T-helper 2 cell treated with Interferon-gamma antibody and Interleukin-4, amounts not matched to agents 5 μg/mL and 100 μg/mL, for 36 hours (primary cell): Measurements from ENCODE around the gene SLC35G4.
"Not testable (repeated sequence)": the region's sequence is repeated elsewhere in the genome, so short reads cannot be mapped to it uniquely, and the experiment has no call there.

Experiments
- DNase-seq: peaks from one replicate; pipeline ENCODE4 v3.0.0; 2021; ENCODE audit warnings: low spot score
- H3K27ac Mint-ChIP-seq: one replicate; pipeline ENCODE4 v1.8.0; 2021; ENCODE audit warnings: mild to moderate bottlenecking, mixed read lengths
- H3K27me3 Mint-ChIP-seq: one replicate; pipeline ENCODE4 v1.8.0; 2021; ENCODE audit warnings: low read depth, mixed read lengths
- H3K36me3 Mint-ChIP-seq: one replicate; pipeline ENCODE4 v1.8.0; 2021; ENCODE audit warnings: low read depth, mixed read lengths
- H3K4me1 Mint-ChIP-seq: one replicate; pipeline ENCODE4 v1.8.0; 2021; ENCODE audit warnings: low read depth, mixed read lengths
- H3K4me3 Mint-ChIP-seq: one replicate; pipeline ENCODE4 v1.8.0; 2022; ENCODE audit warnings: mild to moderate bottlenecking, moderate library complexity, mixed read lengths
- H3K9me3 Mint-ChIP-seq: one replicate; pipeline ENCODE4 v1.8.0; 2021; ENCODE audit warnings: mixed read lengths

SLC35G4 gene

DNA sequence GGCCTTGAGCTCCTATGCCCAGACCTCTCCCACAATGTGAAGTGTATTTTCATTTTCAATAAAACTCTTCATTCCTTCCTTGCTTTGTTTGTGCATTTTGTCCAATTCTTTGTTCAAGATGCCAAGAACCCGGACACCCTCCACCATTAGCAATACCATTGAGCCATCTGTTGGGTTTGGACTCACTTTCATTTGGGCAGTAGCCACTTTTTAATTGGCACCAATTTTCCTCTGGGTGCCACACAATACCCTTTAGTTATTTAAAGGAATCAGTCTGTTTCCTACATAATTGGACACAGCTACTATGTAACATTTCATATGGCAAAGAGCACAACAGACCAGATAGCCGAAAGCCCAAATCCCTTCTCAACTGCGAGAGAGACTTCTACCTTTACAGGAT is 22.5 kb upstream of the SLC35G4 start:
- no peak overlapping the region for H3K4me3 Mint-ChIP-seq
- H3K9me3 Mint-ChIP-seq: peaks cover 7% of the 10 kb centered on the region
- H3K27ac Mint-ChIP-seq: no peak overlapping the region
- no peak for DNase-seq
- H3K27me3 Mint-ChIP-seq: peaks cover 63% of the 10 kb centered on the region
- H3K4me1 Mint-ChIP-seq: peaks cover 16% of the 10 kb centered on the region
- no peaks in the 10 kb centered on the region for H3K36me3 Mint-ChIP-seq

DNA sequence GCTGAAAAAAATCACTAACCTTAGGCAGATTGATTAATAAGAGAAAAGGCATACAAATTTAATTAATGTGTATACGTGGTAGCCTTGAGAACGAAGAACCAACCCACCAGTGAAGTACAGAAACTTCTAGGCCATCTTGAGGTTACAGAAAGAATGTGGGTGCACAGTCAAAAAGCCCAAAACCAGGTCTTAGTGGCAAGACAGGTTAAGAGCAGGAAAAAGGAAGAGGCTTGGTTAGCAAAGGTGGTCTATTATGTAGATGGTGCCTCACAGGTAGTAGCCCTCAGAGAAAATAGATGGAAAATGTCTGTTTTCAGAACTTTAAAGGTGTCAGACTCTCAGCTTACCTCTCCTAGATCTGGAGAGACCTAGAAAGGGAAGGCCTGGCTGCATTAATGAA is 22.0 kb upstream of the SLC35G4 start:
- Mint-ChIP-seq H3K27ac (no peak overlapping the region), H3K9me3 (peaks cover 7% of the 10 kb centered on the region), H3K36me3 (no peaks in the 10 kb centered on the region), H3K4me1 (peaks cover 16% of the 10 kb centered on the region), H3K27me3 (peaks cover 63% of the 10 kb centered on the region), H3K4me3 (peak overlapping the region; percentile 22)
- DNase-seq: no peak

DNA sequence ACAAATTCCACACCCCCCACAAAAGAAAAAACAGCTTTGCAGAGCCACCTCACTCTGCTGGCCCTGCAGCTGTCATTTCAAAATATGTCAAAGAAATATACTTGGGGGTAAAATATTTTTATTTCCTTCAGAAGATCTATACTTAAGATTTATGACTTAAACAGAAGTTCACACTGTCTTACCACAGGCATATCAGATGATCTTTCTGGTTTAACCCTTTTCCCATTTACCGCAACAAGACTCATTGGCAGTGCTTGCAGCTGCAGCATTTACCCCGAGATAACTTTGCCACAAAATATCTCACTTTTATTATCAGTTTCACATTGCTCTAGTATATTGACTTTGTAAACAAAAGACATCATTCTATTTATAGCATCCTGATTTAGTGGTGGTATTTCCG is 21.6 kb upstream of the SLC35G4 start:
- H3K27ac Mint-ChIP-seq: no peak overlapping the region
- peak overlapping the region; percentile 22 for H3K4me3 Mint-ChIP-seq
- no peak for DNase-seq
- peaks cover 16% of the 10 kb centered on the region for H3K4me1 Mint-ChIP-seq
- peaks cover 7% of the 10 kb centered on the region for H3K9me3 Mint-ChIP-seq
- H3K36me3 Mint-ChIP-seq: no peaks in the 10 kb centered on the region
- H3K27me3 Mint-ChIP-seq: peaks cover 63% of the 10 kb centered on the region

DNA sequence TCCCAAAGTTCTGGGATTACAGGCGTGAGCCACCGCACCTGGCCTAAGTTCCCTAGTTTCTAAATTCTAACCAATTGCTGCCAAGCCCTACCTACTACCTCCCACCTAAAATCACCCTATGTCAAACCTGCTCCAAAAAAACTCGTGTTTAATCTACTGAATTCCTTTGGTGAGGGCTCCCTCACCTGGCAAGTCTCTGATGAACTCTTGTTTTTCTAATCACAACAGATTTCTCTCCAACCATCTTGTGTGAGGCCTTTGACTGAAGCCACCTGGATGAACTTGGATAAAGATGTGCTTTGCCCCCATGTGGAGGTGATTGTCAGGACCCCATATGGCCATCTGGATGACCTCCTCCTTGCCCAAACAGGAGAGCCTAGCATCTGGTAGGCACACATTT is 17.4 kb upstream of the SLC35G4 start:
- Mint-ChIP-seq H3K36me3 (no peaks in the 10 kb centered on the region), H3K4me3 (no peak overlapping the region), H3K27me3 (peaks cover 50% of the 10 kb centered on the region), H3K4me1 (peaks cover 12% of the 10 kb centered on the region), H3K9me3 (peaks cover 4% of the 10 kb centered on the region), H3K27ac (no peak overlapping the region)
- no peak for DNase-seq

DNA sequence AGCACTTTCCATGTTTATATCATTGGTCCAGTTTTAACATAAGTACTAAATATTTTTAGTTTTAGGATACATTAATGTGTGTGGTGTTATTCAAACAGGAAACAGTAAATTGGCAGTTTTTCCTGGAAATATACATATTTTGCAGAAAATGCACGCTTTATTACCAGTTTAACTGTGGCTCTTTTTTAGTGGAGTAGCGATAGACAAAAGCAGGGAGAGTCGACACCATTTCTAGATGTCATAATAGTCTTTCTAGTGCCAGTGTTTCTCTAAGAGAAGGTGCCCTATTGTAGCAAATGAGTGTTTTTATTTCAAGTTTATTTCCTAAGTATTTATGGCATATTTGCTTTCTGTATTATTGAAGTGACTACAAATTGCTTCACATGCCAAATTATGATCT is 9.1 kb upstream of the SLC35G4 start:
- DNase-seq: no peak
- Mint-ChIP-seq H3K4me3 (no peak overlapping the region), H3K27me3 (peaks cover 21% of the 10 kb centered on the region), H3K9me3 (no peaks in the 10 kb centered on the region), H3K36me3 (no peaks in the 10 kb centered on the region), H3K4me1 (no peaks in the 10 kb centered on the region), H3K27ac (no peak overlapping the region)

DNA sequence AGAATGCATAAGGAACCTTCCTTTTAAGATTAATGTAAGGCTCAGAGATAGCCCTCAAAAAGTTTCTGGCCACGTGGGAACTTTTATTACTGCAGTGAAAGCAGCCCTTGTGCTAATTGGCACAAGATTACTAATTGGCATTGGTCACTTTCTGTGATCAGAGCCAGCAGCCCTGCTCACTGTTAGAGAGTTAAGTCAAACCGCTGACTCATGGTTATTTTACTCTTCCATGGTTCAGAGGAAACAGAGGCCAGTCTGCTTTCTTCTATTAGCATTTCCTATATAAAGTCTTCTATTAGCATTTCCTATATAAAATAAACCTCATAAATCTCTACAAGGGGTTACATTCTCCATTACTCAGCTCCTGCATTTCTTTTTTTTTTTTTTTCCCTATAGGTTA is 1.5 kb upstream of the SLC35G4 start:
- Mint-ChIP-seq H3K27ac (no peak overlapping the region), H3K4me1 (no peaks in the 10 kb centered on the region), H3K9me3 (no peaks in the 10 kb centered on the region), H3K4me3 (no peak overlapping the region), H3K36me3 (no peaks in the 10 kb centered on the region), H3K27me3 (peaks cover 9% of the 10 kb centered on the region)
- DNase-seq: no peak

DNA sequence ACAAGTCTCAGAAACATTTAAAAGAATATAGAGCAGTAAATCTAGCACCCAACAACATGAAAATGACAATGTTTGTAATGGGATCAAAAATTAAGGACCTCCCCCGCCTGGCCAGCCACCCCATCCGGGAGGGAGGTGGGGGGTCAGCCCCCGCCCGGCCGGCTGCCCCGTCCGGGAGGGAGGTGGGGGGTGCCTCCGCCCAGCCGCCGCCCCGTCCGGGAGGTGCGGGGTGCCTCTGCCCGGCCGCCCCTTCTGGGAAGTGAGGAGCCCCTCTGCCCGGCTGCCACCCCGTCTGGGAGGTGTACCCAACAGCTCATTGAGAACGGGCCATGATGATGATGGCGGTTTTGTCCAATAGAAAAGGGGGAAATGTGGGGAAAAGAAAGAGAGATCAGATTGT is 778 bp upstream of the SLC35G4 start:
- not testable (repeated sequence) for H3K4me1 Mint-ChIP-seq, H3K9me3 Mint-ChIP-seq, H3K36me3 Mint-ChIP-seq, DNase-seq, H3K4me3 Mint-ChIP-seq, H3K27ac Mint-ChIP-seq, H3K27me3 Mint-ChIP-seq

DNA sequence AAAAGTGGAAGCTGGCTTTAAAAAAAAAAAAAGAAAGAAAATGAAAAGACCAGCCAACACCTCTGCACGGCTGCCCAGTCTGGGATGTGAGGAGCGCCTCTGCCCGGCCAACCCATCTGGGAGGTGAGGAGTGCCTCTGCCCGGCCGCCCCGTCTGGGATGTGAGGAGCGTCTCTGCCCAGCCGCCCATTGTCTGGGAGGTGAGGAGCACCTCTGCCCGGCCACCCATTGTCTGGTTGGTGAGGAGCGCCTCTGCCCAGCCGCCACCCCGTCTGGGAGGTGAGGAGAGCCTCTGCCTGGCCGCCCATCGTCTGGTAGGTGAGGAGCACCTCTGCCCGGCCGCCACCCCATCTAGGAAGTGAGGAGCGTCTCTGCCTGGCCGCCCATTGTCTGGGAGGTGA is 3.7 kb downstream of the SLC35G4 start:
- DNase-seq, H3K4me3 Mint-ChIP-seq, H3K36me3 Mint-ChIP-seq, H3K27ac Mint-ChIP-seq, H3K9me3 Mint-ChIP-seq, H3K4me1 Mint-ChIP-seq, H3K27me3 Mint-ChIP-seq: not testable (repeated sequence)

DNA sequence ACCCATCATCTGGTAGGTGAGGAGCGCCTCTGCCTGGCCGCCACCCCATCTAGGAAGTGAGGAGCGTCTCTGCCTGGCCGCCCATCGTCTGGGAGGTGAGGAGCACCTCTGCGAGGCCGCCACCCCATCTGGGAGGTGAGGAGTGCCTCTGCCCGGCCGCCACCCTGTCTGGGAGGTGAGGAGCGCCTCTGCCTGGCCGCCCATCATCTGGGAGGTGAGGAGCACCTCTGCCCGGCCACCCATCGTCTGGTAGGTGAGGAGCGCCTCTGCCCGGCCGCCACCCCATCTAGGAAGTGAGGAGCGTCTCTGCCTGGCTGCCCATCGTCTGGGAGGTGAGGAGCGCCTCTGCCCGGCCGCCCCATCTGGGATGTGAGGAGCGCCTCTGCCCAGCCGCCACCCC is 4.2 kb downstream of the SLC35G4 start:
- DNase-seq, H3K27ac Mint-ChIP-seq, H3K27me3 Mint-ChIP-seq, H3K4me3 Mint-ChIP-seq, H3K9me3 Mint-ChIP-seq, H3K36me3 Mint-ChIP-seq, H3K4me1 Mint-ChIP-seq: not testable (repeated sequence)

DNA sequence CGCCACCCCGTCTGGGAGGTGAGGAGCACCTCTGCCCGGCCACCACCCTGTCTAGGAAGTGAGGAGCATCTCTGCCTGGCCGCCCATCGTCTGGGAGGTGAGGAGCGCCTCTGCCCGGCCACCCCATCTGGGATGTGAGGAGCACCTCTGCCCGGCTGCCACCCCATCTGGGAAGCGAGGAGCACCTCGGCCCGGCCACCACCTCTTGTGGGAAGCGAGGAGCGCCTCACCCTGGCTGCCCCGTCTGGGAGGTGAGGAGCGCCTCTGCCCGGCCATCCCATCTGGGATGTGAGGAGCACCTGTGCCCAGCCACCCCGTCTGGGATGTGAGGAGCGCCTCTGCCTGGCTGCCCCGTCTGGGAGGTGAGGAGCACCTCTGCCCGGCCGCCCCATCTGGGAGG is 4.6 kb downstream of the SLC35G4 start:
- H3K27me3 Mint-ChIP-seq, H3K4me3 Mint-ChIP-seq, H3K36me3 Mint-ChIP-seq, H3K4me1 Mint-ChIP-seq, DNase-seq, H3K9me3 Mint-ChIP-seq, H3K27ac Mint-ChIP-seq: not testable (repeated sequence)

DNA sequence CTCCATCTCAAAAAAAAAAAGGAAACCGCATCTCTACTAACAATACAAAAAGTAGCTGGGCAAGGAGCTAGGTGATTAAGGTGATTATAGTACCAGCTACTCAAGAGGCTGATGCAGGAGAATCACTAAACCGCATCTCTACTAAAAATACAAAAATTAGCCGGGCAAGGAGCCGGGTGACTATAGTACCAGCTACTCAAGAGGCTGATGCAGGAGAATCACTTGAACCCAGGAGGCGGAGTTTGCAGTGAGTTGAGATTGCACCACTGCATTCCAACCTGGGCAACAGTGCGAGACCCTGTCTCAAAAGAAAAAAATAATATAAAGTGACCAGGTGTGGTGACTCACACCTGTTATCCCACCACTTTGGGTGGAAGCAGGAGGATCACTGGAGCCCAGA is 5.6 kb downstream of the SLC35G4 start:
- H3K4me3 Mint-ChIP-seq, H3K9me3 Mint-ChIP-seq, H3K36me3 Mint-ChIP-seq, H3K4me1 Mint-ChIP-seq, H3K27ac Mint-ChIP-seq, H3K27me3 Mint-ChIP-seq, DNase-seq: not testable (repeated sequence)

DNA sequence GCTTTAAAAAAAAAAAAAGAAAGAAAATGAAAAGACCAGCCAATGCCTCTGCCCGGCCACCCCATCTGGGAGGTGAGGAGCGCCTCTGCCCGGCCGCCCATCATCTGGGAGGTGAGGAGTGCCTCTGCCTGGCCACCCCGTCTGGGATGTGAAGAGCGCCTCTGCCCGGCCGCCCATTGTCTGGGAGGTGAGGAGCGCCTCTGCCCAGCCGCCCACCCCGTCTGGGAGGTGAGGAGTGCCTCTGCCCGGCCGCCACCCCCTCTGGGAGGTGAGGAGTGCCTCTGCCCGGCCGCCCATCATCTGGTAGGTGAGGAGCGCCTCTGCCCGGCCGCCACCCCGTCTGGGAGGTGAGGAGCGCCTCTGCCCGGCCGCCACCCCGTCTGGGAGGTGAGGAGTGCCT is 37.9 kb downstream of the SLC35G4 start:
- not testable (repeated sequence) for H3K9me3 Mint-ChIP-seq, H3K4me3 Mint-ChIP-seq, H3K27ac Mint-ChIP-seq, H3K27me3 Mint-ChIP-seq, H3K4me1 Mint-ChIP-seq, DNase-seq, H3K36me3 Mint-ChIP-seq

DNA sequence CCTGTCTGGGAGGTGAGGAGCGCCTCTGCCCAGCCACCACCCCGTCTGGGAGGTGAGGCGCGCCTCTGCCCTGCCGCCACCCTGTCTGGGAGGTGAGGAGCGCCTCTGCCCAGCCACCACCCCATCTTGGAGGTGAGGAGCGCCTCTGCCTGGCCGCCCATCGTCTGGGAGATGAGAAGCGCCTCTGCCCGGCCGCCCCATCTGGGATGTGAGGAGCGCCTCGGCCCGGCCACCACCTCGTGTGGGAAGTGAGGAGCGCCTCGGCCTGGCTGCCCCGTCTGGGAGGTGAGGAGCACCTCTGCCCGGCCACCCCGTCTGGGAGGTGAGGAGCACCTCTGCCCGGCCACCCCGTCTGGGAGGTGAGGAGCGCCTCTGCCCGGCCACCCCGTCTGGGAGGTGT is 38.4 kb downstream of the SLC35G4 start:
- H3K9me3 Mint-ChIP-seq, H3K27me3 Mint-ChIP-seq, H3K27ac Mint-ChIP-seq, H3K4me1 Mint-ChIP-seq, H3K4me3 Mint-ChIP-seq, H3K36me3 Mint-ChIP-seq, DNase-seq: not testable (repeated sequence)

DNA sequence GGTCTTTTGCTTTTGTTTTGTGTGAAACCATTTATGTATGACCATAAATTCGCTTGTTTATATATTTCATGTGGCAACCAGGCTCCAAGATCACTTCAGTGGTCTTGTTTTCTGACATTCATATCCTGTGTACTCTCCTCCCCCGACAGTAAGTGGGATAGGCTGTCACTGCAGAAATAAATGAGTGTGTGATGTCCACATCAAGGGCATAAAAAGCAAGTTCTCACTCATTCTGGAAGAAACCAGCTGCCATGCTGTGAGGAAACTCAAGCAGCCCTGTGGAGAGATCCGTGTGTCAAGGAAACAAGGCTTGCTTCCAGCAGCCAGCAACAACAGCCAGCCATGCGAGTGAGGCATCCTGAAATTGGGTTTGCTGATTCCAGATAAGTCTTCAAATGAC is 40.4 kb downstream of the SLC35G4 start:
- Mint-ChIP-seq H3K27ac (no peak overlapping the region), H3K27me3 (peaks cover 17% of the 10 kb centered on the region), H3K4me3 (no peak overlapping the region), H3K9me3 (peaks cover 9% of the 10 kb centered on the region), H3K4me1 (no peaks in the 10 kb centered on the region), H3K36me3 (no peaks in the 10 kb centered on the region)
- DNase-seq: no peak

DNA sequence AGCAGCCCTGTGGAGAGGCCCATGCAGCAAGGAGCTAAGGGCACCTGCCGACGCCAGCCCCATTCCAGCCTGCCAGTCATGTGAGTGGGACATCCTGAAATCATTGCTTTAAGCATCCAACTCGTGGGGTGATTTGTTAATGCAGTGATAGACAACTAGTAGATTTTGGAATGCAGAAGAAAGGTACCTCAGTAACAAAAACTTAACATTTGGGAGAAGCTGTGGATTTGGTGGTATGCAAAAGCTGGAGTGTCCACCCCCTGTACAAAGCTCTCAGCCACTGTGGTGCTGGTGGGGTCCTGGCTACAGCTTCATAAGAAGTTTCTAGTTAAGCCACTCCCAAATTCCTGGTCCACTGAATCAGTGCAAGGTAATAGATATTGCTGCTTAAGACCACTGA is 42.5 kb downstream of the SLC35G4 start:
- H3K27ac Mint-ChIP-seq: no peak overlapping the region
- H3K4me3 Mint-ChIP-seq: no peak overlapping the region
- DNase-seq: no peak
- peaks cover 2% of the 10 kb centered on the region for H3K4me1 Mint-ChIP-seq
- peaks cover 26% of the 10 kb centered on the region for H3K27me3 Mint-ChIP-seq
- no peaks in the 10 kb centered on the region for H3K36me3 Mint-ChIP-seq
- peaks cover 9% of the 10 kb centered on the region for H3K9me3 Mint-ChIP-seq

DNA sequence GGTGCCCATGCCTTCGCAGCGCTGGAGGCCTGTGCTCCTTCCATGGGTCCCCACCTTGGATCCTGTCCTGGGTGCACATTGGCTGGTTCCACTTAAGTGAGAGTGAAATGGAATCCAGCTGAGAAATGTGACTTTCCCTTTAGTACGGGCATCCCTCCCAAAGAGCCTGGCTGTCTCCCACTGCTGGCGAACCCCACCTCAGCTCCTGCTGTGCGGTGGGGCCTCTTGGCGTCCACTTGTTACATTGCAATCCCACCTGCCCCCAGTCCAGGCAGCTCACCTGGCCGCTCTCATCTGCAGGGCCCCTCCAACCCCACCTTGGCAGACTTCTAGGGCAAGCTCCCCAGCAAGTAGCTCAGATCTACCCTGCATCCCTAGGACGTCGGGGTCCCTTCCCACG is 44.1 kb downstream of the SLC35G4 start:
- DNase-seq: no peak
- Mint-ChIP-seq H3K9me3 (peaks cover 5% of the 10 kb centered on the region), H3K4me3 (no peak overlapping the region), H3K27ac (no peak overlapping the region), H3K36me3 (no peaks in the 10 kb centered on the region), H3K4me1 (peaks cover 2% of the 10 kb centered on the region), H3K27me3 (peaks cover 32% of the 10 kb centered on the region)
